ENCODE results near the gene GBX1. TPM values are rescaled to one million over a fixed set of nuclear protein-coding genes. Genes with fewer than 3 reads are reported as not detected.

Gene GBX1
- total RNA-seq, 1 experiment from 2014 or later = not detected

- Histone ChIP-seq H4K20me1 (ENCODE audit: control insufficient read depth, insufficient read depth, insufficient read length) (no peaks in the 10 kb centered on the region), H2BK15ac (ENCODE audit: low read depth, low read length) (no peak overlapping the region), H3K4me1 (ENCODE audit: insufficient read depth, low read length) (no peaks in the 10 kb centered on the region; the same call in 1 of the 2 replicates), H3K4ac (ENCODE audit: low read depth, low read length) (no peak overlapping the region), H3K18ac (ENCODE audit: insufficient read length, low read depth, low read length) (no peak overlapping the region), H2AK5ac (ENCODE audit: insufficient read length, low read length) (no peak overlapping the region), H3K14ac (ENCODE audit: insufficient read depth, low read length) (no peak overlapping the region; the same call in 1 of the 2 replicates), H2BK120ac (ENCODE audit: low read depth, low read length, poor library complexity, severe bottlenecking) (no peak overlapping the region), H3K4me2 (ENCODE audit: insufficient read depth, insufficient read length, low read length) (no peak overlapping the region), H3K27ac (ENCODE audit: insufficient read length, low read depth, low read length) (no peak overlapping the region), H2BK5ac (ENCODE audit: insufficient read length, low read length) (no peak overlapping the region), H4K5ac (ENCODE audit: insufficient read length, low read depth, low read length) (no peak overlapping the region), H3K27me3 (ENCODE audit: insufficient read depth, low read length) (no peaks in the 10 kb centered on the region; the same call in 1 of the 2 replicates), H2AFZ (ENCODE audit: low read length) (no peak overlapping the region), H3K79me1 (ENCODE audit: insufficient read depth, low read depth, low read length, poor library complexity, severe bottlenecking) (no peaks in the 10 kb centered on the region), H3K9ac (ENCODE audit: extremely low read depth, insufficient read length, low read length) (no peak overlapping the region), H4K91ac (ENCODE audit: insufficient read length, low read depth, low read length) (no peak overlapping the region), H2BK20ac (ENCODE audit: low read depth, low read length, poor library complexity, severe bottlenecking) (no peak overlapping the region), H2BK12ac (ENCODE audit: insufficient read length, low read depth, low read length) (no peak overlapping the region), H3K9me3 (ENCODE audit: control insufficient read depth, low read depth, low read length) (no peaks in the 10 kb centered on the region), H3T11ph (ENCODE audit: low read length) (no peak overlapping the region), H3K79me2 (ENCODE audit: insufficient read depth, low read length) (no peaks in the 10 kb centered on the region), H3K23me2 (ENCODE audit: insufficient read length, low read depth, low read length, poor library complexity, severe bottlenecking) (no peaks in the 10 kb centered on the region), H4K8ac (replicated peaks; ENCODE audit: insufficient read length, low read depth, low read length) (no peak overlapping the region), H3K23ac (ENCODE audit: insufficient read length, low read depth, low read length) (no peak overlapping the region), H3K56ac (ENCODE audit: insufficient read length, low read depth, low read length) (no peak overlapping the region)
- Mint-ChIP-seq H3K36me3 (ENCODE audit: insufficient read depth in 1 of 3, low read depth in 3 of 3) (no peaks in the 10 kb centered on the region), H3K4me1 (no peaks in the 10 kb centered on the region), H3K27ac (no peak overlapping the region), H3K27me3 (ENCODE audit: low read depth) (peaks cover 27% of the 10 kb centered on the region), H3K9me3 (no peaks in the 10 kb centered on the region), H3K4me3 (no peak overlapping the region)
- no CpG with 5 or more reads among the region's 14 CpGs for WGBS (ENCODE audit: extremely low coverage, insufficient read length, low lambda C conversion rate)
- TF ChIP-seq, protein P1, sequence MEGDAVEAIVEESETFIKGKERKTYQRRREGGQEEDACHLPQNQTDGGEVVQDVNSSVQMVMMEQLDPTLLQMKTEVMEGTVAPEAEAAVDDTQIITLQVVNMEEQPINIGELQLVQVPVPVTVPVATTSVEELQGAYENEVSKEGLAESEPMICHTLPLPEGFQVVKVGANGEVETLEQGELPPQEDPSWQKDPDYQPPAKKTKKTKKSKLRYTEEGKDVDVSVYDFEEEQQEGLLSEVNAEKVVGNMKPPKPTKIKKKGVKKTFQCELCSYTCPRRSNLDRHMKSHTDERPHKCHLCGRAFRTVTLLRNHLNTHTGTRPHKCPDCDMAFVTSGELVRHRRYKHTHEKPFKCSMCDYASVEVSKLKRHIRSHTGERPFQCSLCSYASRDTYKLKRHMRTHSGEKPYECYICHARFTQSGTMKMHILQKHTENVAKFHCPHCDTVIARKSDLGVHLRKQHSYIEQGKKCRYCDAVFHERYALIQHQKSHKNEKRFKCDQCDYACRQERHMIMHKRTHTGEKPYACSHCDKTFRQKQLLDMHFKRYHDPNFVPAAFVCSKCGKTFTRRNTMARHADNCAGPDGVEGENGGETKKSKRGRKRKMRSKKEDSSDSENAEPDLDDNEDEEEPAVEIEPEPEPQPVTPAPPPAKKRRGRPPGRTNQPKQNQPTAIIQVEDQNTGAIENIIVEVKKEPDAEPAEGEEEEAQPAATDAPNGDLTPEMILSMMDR (conservative IDR thresholded peaks at IDR 0.05) = no peak
- no peak for DNase-seq
Observed at GRCh38 chr7:151193203-151193978, 25.9 kb upstream of the GBX1 start.
